HG03460 (cell line): ENCODE data around the gene SEMA3G.

Source experiments
- ATAC-seq: cut with Tn5 transposase; IDR thresholded peaks from one replicate; pipeline ENCODE4 v1.9.1; 2021; ENCODE audit not compliant: unreplicated experiment

The SEMA3G gene

GRCh38 chr3:52454250-52454937, 9.5 kb upstream of the SEMA3G start:
- no peak for ATAC-seq

GRCh38 chr3:52453496-52454249, 8.8 kb upstream of the SEMA3G start, which contains the start of gene TNNC1:
Gene TNNC1 (minus strand): TSS chr3:52454041. CDS start chr3:52454015, 26 bp downstream.
- ATAC-seq, result no peak

- ATAC-seq, result no peak
Observed at GRCh38 chr3:52452570-52453221, 7.8 kb upstream of the SEMA3G start.

DNA sequence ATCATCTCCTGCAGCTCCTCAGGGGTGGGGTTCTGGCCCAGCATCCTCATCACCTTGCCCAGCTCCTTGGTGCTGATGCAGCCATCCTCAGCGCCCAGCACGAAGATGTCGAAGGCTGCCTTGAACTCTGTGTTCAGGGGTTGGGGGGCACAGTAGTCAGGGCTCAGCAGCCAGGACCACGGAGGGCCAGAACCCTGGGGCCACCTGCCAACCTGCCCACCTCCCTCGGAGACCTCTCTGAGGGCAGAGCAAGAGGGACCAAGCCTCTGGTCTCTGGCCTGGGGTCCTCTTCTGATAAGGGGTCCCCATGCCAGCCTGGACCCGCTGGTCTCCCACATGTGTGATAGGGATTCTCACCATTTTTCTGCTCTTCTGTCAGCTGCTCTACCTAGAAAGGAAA, 7.2 kb upstream of the SEMA3G start:
- ATAC-seq, result no peak

DNA sequence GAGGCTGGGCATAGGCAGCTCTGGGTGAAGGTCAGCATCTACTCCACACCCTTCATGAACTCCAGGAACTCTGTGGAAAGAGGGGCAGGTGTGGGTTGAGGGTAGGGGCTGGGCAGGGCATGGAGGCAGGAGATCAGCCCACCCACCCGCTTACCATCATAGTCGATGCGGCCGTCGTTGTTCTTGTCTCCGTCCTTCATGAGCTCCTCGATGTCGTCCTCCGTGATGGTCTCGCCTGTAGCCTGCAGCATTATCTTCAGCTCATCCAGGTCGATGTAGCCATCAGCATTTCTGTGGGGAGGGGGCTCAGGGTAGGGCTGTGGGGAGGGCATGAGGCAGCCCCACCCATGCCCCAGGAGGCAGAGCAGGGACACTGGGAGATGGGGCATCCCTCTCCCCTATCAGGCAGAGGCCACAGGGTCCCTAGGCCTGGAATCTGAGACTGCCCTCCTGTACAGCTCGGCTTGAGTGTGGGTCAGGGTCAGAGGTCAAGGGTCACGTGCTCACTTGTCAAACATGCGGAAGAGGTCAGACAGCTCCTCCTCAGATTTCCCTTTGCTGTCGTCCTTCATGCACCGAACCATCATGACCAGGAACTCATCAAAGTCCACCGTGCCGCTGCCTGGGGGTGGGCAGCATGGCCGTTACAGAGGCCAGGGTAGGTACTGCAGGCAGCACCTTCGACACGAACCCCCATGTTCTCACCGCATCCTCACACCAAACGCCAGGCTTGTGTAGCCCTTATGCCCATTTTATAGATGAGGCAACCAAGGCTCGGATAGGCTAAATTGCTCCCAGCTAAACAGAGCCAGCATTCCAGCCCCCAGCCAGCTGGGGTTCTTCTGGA, 6.6 kb upstream of the SEMA3G start:
- no peak for ATAC-seq

GRCh38 chr3:52450489-52451236, 5.8 kb upstream of the SEMA3G start:
- ATAC-seq, result no peak

DNA sequence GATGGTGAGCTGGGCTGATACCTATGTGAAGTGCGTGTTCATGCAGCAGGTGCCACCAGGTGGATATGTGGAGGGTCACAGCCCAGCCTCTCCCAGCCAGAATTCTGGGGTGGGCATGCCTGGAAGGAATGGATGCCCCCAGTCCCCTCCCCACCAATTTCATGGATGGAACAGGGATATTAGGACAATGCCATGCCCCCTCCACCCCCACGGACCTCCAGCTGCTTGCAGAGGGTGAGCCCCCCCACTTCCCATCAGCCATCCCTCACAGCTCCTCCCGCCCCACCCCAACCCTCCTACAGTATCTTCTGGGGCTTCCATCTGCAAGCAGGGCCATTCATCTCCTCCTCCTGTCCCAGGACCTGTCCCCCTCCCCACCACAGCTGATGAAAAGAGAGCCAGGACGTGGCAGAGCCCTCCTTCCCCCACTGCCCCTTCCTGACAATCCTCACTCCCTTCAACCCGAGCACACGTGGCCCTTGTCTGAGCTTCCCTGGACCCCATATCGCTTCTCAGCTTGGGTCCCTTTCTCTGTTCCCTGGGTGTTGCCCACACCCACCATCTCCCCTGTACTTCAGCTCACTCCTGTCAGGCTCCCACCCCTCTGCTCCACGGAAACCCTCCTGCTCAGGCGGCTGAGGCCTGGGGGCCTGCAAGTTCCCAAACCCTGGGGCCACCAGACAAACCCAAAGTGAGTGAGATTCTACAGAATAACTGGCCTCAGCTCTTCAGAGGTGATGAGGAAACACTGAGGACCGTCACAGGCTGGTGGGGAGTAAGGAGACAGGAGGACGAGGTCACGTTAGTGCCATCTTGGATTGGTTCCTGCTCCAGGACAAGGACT, 2.8 kb upstream of the SEMA3G start:
- ATAC-seq, result no peak

DNA sequence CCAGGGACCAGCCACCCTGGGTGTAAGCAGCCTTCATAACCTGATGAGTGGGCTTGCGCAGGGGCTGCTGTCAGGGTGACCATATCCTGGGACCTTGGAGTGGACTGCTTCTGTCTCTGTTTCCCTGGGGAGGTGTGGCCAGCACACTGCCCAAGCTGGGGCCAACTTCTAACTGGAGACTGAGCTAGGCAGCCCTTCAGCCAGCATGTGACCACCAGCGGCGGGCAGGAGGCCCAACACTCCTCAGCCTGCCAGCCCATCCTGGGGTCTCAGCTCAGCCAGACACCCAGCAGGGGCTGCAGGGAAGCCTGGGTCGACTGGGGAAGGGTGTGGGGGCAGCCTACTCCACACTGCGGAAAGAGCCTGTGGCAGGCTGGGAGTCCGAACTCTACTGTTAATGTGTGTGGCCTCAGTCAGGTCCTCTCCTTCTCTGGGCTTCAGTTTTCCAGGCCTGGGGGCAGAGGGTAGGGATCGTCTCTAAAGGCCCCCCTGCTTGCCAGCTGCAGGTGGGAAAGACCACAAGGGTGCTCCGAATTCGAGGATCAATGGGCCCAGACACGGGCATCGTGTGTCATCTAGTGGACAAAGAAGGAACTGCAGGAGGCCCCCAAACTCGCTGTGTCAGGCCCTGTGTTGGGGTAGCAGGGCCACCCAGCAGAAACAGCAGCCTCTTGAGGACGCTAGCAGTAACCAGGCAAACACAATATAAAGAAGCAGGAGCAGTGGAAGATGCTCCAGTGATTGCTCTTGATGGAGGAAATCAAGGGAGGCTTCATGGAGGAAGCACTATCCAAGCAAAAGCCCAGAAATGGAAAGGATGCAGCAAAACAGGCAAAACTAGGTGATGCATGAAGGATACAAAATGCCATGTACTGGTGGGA, 2.0 kb upstream of the SEMA3G start:
- ATAC-seq, result peak; percentile 50

- no peak for ATAC-seq
Observed at GRCh38 chr3:52446042-52446441, 1.1 kb upstream of the SEMA3G start.

GRCh38 chr3:52443791-52444687, 864 bp downstream of the SEMA3G start:
- no peak for ATAC-seq

DNA sequence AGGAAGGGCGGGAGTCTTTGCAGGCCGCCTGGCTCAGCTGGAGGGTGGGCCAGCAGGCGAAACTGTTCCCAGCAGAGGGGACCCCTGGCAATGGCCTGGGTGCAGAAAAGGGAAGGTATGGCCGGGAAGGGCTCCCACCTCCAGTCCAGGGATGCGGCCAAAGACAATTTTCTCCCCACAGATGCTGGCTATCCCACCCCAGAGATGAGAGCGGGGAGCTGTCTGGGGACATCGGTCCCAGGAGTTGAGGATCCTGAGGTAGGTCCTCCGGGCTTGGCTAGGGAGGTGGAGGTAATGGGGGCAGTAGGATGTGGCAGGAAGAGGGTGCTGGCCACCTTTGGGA, 1.7 kb downstream of the SEMA3G start:
- ATAC-seq, result no peak

DNA sequence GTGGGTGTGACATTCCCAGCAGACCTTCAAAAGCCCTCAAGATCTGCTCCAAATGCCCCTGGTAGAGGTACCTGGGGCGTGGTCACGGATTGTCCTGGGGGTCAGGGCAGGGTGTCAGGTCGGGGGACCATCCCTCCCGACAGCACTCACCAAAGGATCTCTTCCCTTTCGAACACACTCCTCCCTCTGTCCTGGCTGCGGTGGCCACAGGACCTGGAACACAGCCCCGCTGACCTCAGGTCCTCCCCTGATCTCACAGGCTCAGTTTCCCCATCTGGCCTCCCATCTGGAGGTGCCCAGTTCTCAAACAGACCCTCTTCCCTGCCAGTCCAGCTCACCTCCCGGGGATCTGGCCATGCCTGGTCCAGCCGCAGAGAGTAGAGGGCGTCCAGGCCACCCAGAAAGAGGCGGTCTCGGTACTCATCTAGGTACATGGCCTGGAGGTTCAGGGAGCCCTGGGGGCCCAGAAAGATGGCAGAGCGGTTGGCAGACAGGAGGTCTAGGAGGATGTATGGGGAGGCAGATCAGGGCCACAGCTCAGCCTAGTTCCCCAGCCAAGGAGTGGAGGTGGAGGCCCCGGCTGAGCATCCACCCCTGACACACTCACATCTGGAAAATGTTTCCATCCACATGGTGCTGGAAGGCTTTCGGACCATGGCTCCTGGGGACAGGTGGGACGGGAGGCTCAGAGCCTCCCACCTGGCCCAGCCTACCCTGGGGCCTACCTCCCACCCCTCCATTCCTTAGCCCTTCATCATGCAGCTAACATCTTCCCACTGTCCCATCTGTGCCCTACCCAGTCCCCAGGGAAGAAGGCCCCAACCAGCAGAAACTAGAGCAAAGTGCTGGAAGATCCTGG, 2.3 kb downstream of the SEMA3G start:
- ATAC-seq, result no peak

DNA sequence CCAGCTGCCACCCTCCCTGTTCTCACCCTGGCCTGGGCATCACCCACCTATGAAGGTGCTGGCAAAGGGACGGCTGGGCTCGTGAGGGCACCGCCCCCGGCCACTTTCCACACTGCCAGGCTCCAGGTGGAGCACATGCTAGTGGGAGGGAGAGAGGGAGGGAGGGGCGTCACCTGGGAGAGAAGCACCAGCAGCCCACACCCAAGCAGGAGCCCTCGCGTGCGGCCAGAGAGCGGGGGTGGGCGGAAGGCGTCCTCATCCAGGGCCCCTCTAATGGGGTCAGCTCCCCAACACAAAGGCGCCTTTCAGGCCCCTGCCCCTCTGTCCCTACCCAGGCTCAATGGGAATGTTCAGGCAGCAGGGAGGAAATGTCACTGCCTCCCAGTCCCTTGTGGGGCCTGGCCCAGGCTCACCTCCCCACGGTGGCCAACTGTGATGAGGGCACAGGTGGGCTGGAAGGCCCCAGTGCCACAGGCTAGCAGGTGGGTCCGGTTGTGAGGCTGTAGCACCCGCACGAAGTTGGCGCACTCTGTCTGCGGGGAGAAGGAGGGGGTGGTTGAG, 3.1 kb downstream of the SEMA3G start:
- no peak for ATAC-seq

- no peak for ATAC-seq
Observed at GRCh38 chr3:52441091-52441771, 3.7 kb downstream of the SEMA3G start.

DNA sequence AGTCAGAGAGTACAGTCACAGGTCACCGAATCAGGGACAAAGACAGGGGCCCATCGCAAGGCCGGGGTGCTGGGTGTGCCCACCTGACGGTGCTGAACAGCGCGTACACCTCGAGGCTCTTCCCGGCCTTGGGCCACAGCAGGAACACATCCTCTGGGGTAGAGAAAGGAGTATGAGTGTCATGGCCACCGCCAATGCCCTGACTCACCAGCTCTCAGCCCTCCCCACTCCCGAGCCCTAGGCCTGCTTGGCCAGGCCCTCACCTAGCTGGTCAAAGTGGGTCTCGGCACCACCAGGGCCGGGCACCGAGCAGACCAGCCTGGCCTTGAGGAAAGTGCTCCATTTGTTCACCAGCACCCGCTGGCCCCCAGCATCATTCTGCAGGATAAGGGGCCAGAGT, 4.2 kb downstream of the SEMA3G start:
- no peak for ATAC-seq

- no peak for ATAC-seq
Observed at GRCh38 chr3:52440249-52440551, 4.7 kb downstream of the SEMA3G start.
